ENCODE measurements around the gene SCAP. TPM values are rescaled to one million over a fixed set of nuclear protein-coding genes. Genes with fewer than 3 reads are reported as not detected.

The SCAP gene
- total RNA-seq, 1 donor from 2014 or later, result 67.4 TPM

DNA sequence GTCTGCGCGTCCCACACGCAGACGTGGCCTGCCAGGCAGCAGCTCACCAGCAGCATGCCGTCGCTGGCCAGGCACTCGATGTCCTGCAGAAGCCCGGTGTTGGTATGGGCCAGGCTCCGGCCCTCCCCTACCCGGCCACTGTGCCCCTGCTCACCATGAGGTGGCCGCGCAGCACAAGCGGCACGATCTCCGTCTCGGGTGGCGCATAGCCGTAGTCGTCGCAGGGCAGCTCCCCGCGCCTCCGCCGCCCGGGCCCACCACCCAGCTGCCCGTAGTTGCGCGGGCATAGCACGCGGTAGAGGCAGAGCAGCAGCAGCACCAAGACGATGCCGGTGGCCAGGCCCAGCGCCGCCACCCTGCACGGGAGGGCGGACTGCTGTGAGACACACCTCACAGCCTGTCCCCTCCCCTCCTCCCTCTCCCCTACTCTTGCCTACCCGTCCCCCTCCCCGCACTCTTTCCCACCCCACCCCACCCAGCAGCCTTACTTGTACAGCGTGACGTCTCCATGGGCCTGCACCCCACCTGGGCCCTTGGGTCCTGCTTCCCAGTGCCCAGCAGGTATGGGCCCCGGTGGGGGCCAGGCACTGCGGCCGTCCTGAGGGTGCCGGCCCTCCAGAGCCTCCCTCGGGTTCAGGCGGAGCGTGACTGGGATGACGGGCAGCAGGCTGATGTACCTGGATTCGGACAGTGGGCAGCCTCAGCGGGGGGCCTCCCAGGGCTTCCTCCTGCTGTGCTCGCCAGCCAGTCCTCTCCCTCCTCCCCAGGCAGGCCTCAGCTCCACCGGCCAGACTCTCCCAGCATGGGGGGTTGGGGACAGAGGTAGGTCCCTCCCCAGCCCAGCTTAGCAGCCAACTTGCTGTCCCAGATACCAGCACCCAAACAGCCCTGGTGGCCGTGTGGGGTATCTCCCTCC is 57.3 kb downstream of the SCAP start:
- Histone ChIP-seq H3K36me3 (ENCODE audit: control insufficient read depth, insufficient read depth, low read length) (peaks cover 7% of the 10 kb centered on the region), H3K27me3 (ENCODE audit: control insufficient read depth, insufficient read depth, low read length) (no peaks in the 10 kb centered on the region), H3K4me3 (ENCODE audit: low read depth, low read length) (no peak overlapping the region)
- TF ChIP-seq CTCF (IDR thresholded peaks at IDR 0.05; ENCODE audit: insufficient read depth, low read length, poor library complexity, severe bottlenecking), result no peak
- no peak for DNase-seq (ENCODE audit: low read depth)

DNA sequence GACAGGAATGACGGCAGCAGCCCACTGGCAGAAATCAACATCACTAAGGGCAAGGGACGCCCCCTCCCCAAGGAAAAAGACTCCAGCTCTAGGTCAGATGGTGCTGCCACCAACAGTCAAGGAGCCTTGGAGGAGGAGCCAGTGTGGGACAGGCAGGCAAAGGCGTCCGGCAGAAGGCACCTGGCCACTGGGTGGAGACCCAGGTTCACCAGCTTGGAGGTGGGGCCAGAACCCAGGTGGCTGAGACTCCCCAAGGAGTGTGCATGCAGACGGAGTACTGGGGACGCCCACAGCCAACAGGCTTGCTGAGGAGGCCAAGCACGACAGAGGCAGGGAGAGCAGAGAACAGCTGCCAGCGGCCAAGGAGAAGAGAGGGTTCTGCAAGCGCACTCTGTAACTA is 59.7 kb downstream of the SCAP start:
- H3K4me3 ChIP-seq (ENCODE audit: low read depth, low read length), result no peak overlapping the region
- no peaks in the 10 kb centered on the region for H3K27me3 ChIP-seq (ENCODE audit: control insufficient read depth, insufficient read depth, low read length)
- TF ChIP-seq CTCF (IDR thresholded peaks at IDR 0.05; ENCODE audit: insufficient read depth, low read length, poor library complexity, severe bottlenecking), result no peak
- H3K36me3 ChIP-seq (ENCODE audit: control insufficient read depth, insufficient read depth, low read length), result peaks cover 5% of the 10 kb centered on the region
- DNase-seq (ENCODE audit: low read depth), result no peak

GRCh38 chr3:47414666-47415587 is 60.8 kb downstream of the SCAP start:
- H3K36me3 ChIP-seq (ENCODE audit: control insufficient read depth, insufficient read depth, low read length), result peaks cover 5% of the 10 kb centered on the region
- no peak overlapping the region for H3K4me3 ChIP-seq (ENCODE audit: low read depth, low read length)
- DNase-seq (ENCODE audit: low read depth), result no peak
- no peak for TF ChIP-seq CTCF (IDR thresholded peaks at IDR 0.05; ENCODE audit: insufficient read depth, low read length, poor library complexity, severe bottlenecking)
- no peaks in the 10 kb centered on the region for H3K27me3 ChIP-seq (ENCODE audit: control insufficient read depth, insufficient read depth, low read length)

GRCh38 chr3:47414161-47414564 is 61.6 kb downstream of the SCAP start:
- DNase-seq (ENCODE audit: low read depth), result no peak
- TF ChIP-seq CTCF (IDR thresholded peaks at IDR 0.05; ENCODE audit: insufficient read depth, low read length, poor library complexity, severe bottlenecking), result no peak
- H3K4me3 ChIP-seq (ENCODE audit: low read depth, low read length), result no peak overlapping the region
- H3K36me3 ChIP-seq (ENCODE audit: control insufficient read depth, insufficient read depth, low read length), result peaks cover 3% of the 10 kb centered on the region
- no peaks in the 10 kb centered on the region for H3K27me3 ChIP-seq (ENCODE audit: control insufficient read depth, insufficient read depth, low read length)

DNA sequence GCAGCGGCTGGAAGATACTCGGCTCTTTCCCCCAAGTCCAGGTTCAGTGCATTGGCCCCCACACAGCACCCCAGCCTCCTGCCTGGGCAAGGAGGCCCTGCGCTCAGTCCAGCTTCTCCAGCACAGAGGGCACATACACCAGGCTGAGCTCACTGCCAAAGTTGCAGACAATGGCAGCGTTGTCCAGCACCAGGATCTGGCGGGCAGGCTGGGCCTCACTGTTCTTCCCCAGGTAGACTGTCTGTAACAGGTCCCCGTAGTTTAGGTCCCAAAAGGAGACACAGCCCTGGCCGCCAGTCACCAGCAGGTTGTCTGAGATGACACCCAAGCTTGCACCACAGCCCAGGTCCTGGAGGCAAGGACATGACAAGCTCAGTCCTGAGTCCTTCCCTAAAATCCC is 62.0 kb downstream of the SCAP start:
- no peak for DNase-seq (ENCODE audit: low read depth)
- no peak overlapping the region for H3K4me3 ChIP-seq (ENCODE audit: low read depth, low read length)
- peaks cover 3% of the 10 kb centered on the region for H3K36me3 ChIP-seq (ENCODE audit: control insufficient read depth, insufficient read depth, low read length)
- no peaks in the 10 kb centered on the region for H3K27me3 ChIP-seq (ENCODE audit: control insufficient read depth, insufficient read depth, low read length)
- no peak for TF ChIP-seq CTCF (IDR thresholded peaks at IDR 0.05; ENCODE audit: insufficient read depth, low read length, poor library complexity, severe bottlenecking)
